ENCODE results near the gene RNASEL.

Gene RNASEL

GRCh38 chr1:182607566-182607965 is 18.5 kb upstream of the RNASEL start:
- no peak for TF ChIP-seq CTCF (IDR thresholded peaks at IDR 0.05; ENCODE audit: low read depth, low read length, missing control alignments)
- no peak overlapping the region for H3K4me3 ChIP-seq (replicated peaks; ENCODE audit: low read depth, low read length)
- no peak for DNase-seq (ENCODE audit: extremely low read depth, low read depth)

DNA sequence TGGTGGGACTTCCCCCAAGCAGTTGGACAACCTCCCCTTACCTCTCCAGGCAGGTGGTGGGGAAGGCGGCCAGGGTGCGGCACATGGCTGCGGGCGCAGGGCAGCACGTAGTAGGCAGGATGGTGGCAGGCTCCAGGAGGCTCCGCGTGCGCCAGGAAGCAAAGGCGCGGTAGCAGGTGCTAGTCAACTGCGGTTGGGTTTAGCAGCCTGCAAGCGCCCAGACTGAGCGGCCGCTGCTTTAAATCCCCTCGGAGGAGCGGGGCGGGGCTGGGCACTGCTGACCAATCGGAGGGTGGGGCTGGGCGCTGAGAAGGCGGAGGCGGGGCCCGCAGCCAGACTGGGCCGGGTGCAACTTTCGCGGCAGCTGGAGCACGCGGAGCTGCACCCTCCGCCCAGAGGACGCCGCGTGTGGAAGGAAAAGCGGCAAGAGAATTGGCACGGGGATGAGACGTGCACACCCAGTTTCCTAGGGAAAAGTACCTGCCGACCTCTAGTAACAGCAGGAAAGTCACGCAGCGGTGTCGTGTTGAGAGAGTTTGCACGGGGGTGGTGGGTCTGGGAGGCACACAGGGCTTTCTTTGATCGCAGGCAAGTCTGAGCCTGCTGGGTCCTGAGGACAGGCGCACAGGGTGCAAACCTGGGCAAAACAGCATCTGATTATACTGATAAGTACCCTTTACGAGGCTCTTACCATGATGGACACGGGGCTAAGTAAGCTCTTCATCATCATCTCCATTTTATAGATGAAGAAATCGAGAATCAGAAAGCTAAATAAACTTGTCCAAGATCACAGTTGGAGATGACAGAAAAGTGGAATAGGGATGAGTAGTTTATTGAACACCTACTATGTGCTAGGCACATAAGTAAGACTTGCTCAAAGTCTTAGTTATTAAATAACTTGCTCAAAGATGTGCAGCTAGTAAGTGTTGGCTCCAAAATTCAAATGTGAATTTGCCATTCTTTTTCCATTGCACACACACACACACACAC is 15.4 kb upstream of the RNASEL start, which contains the start of gene RGS16:
RGS16 (minus strand) TSS at position 215 of the 990 bp plus-strand sequence; CDS start at position 85, 130 bp downstream.
- no peak for TF ChIP-seq CTCF (IDR thresholded peaks at IDR 0.05; ENCODE audit: low read depth, low read length, missing control alignments)
- DNase-seq (ENCODE audit: extremely low read depth, low read depth): peak; percentile 67
- peak within 1 kb of the TSS; percentile 78 for H3K4me3 ChIP-seq (replicated peaks; ENCODE audit: low read depth, low read length)

DNA sequence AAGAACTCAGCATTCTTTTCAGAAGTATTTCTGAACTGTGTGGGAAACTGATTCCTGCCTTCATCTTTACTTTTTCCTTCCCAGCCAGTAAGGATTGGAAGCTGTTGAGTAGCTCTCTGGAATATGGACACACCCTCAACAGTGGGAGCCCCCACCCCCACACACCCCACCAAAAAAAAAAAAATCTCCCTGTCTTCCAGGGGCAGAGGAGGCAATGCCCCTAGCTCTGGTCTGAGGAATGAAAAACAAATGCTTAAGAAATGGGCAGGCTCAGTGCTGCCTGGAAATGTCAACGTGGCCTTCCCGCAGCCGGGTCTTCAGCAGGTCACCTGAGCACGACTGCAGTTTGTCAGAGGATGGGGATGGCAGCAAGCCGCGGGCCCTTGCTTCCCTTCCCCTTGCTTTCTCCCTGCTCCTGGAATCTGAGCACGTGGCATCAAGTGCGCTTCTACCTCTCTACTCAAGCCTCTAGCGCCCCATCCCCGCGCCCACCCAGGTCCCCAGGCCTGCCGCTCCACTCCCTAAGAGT is 14.7 kb upstream of the RNASEL start:
- peak overlapping the region; percentile 78 for H3K4me3 ChIP-seq (replicated peaks; ENCODE audit: low read depth, low read length)
- no peak for DNase-seq (ENCODE audit: extremely low read depth, low read depth)
- no peak for TF ChIP-seq CTCF (IDR thresholded peaks at IDR 0.05; ENCODE audit: low read depth, low read length, missing control alignments)

- no peak for DNase-seq (ENCODE audit: extremely low read depth, low read depth)
- H3K4me3 ChIP-seq (replicated peaks; ENCODE audit: low read depth, low read length): peak overlapping the region; percentile 78
- no peak for TF ChIP-seq CTCF (IDR thresholded peaks at IDR 0.05; ENCODE audit: low read depth, low read length, missing control alignments)
Measured at GRCh38 chr1:182602935-182603645, 14.0 kb upstream of the RNASEL start.

DNA sequence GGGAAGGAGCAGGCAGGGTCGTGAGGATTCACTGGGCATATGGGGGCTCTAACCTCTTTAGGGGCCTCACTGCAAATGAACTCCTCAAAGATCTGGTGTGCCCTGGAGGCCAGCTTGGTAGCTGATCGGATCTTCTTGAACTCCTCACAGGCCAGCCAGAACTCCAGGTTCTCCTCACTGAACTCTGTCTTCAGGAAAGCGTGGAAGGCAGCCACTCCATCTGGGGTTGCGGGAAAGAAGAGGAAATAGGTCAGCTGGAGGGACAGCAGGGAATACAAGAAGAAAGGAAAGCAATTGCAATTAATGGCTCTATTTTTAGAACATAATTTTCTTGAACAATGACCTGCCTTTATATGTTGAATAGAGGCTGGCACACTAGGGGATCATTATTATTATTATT is 12.9 kb upstream of the RNASEL start:
- peak overlapping the region; percentile 78 for H3K4me3 ChIP-seq (replicated peaks; ENCODE audit: low read depth, low read length)
- no peak for DNase-seq (ENCODE audit: extremely low read depth, low read depth)
- TF ChIP-seq CTCF (IDR thresholded peaks at IDR 0.05; ENCODE audit: low read depth, low read length, missing control alignments): no peak

DNA sequence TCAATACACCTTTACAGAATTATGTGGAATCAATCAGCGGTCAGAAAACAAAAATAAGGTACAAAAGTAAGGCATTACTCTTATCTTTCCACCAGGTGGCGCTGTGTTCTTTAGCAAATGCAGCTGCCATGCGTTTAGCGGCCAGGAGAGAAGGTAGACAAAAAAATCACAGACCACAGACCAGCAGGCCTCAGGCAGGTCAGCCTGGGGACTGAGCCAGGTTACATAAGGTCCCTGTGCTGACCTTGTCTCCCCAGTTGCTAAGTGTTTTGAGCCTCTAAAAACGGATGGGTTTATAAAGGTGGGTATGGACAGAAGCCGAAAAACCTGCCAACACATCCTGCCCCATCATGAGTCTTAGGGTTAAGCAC is 12.3 kb upstream of the RNASEL start:
- DNase-seq (ENCODE audit: extremely low read depth, low read depth): peak; percentile 67
- H3K4me3 ChIP-seq (replicated peaks; ENCODE audit: low read depth, low read length): peak overlapping the region; percentile 78

More for the DNA sequence above, 12.3 kb upstream of the RNASEL start:
- TF ChIP-seq CTCF (IDR thresholded peaks at IDR 0.05; ENCODE audit: low read depth, low read length, missing control alignments): peak; percentile 66
